HG02938 (cell line): Measurements from ENCODE around the gene TMEM126B.
"Not testable (repeated sequence)": the region's sequence is repeated elsewhere in the genome, so short reads cannot be mapped to it uniquely, and the experiment has no call there.

Experiments used
- ATAC-seq: cut with Tn5 transposase; IDR thresholded peaks from one replicate; pipeline ENCODE4 v1.9.1; 2021; ENCODE audit warnings: mild to moderate bottlenecking, moderate library complexity; ENCODE audit not compliant: unreplicated experiment

The TMEM126B gene

GRCh38 chr11:85647604-85648299 lies 19.4 kb downstream of the TMEM126B start, which contains the start of gene TMEM126A:
TSS of gene TMEM126A (plus strand) at chr11:85647967. CDS start at chr11:85650256, 2,289 bp downstream.
- peak; percentile 99 for ATAC-seq

GRCh38 chr11:85651118-85651517 lies 22.7 kb downstream of the TMEM126B start:
- ATAC-seq: no peak

GRCh38 chr11:85652786-85653447 lies 24.5 kb downstream of the TMEM126B start:
- no peak for ATAC-seq

- ATAC-seq: not testable (repeated sequence)
These were observed 25.9 kb downstream of the TMEM126B start for GRCh38 chr11:85654343-85654742.

- ATAC-seq: no peak
These were observed 28.4 kb downstream of the TMEM126B start for GRCh38 chr11:85656777-85657176.

- no peak for ATAC-seq
These were observed 29.8 kb downstream of the TMEM126B start for GRCh38 chr11:85658180-85658579.

GRCh38 chr11:85661972-85662664 lies 33.7 kb downstream of the TMEM126B start:
- ATAC-seq: no peak

- ATAC-seq: peak; percentile 4
These were observed 34.8 kb downstream of the TMEM126B start for GRCh38 chr11:85663080-85663752.

GRCh38 chr11:85663753-85664614 lies 35.6 kb downstream of the TMEM126B start:
- ATAC-seq: peak; percentile 73

- ATAC-seq: peak; percentile 83
These were observed 36.5 kb downstream of the TMEM126B start, which contains the start of gene CREBZF for GRCh38 chr11:85664615-85665481. TSS of gene CREBZF (minus strand) at chr11:85665129. CDS start at chr11:85664875, 254 bp downstream.

GRCh38 chr11:85665733-85666132 lies 37.3 kb downstream of the TMEM126B start:
- ATAC-seq: no peak

GRCh38 chr11:85666687-85667086 lies 38.3 kb downstream of the TMEM126B start:
- no peak for ATAC-seq

GRCh38 chr11:85668157-85668556 lies 39.8 kb downstream of the TMEM126B start:
- ATAC-seq: no peak

GRCh38 chr11:85670949-85671663 lies 42.7 kb downstream of the TMEM126B start:
- ATAC-seq: not testable (repeated sequence)

- ATAC-seq: no peak
These were observed 43.9 kb downstream of the TMEM126B start for GRCh38 chr11:85672105-85672902.

- no peak for ATAC-seq
These were observed 45.0 kb downstream of the TMEM126B start for GRCh38 chr11:85673393-85673792.

- no peak for ATAC-seq
These were observed 51.2 kb downstream of the TMEM126B start for GRCh38 chr11:85679576-85679975.

GRCh38 chr11:85680897-85681296 lies 52.5 kb downstream of the TMEM126B start:
- no peak for ATAC-seq
